Measurements from ENCODE around the gene TBKBP1.

TBKBP1 gene

GRCh38 chr17:47693731-47694580 lies at the start of gene TBKBP1:
Gene TBKBP1 (plus strand): TSS chr17:47694161. CDS start chr17:47696113, 1,952 bp downstream.
- peak; percentile 86 for DNase-seq (ENCODE audit: low spot score)

- DNase-seq (ENCODE audit: low spot score), result no peak
These were observed 49.6 kb upstream of the TBKBP1 start for GRCh38 chr17:47644324-47644723.

GRCh38 chr17:47649153-47649971 lies 44.6 kb upstream of the TBKBP1 start, which contains the start of gene KPNB1:
Gene KPNB1 (plus strand): TSS chr17:47649919. CDS start chr17:47650245, 326 bp downstream.
- DNase-seq (ENCODE audit: low spot score), result peak; percentile 88

GRCh38 chr17:47649972-47650524 lies 43.9 kb upstream of the TBKBP1 start:
- no peak for DNase-seq (ENCODE audit: low spot score)

- DNase-seq (ENCODE audit: low spot score), result peak; percentile 93
These were observed 43.1 kb upstream of the TBKBP1 start for GRCh38 chr17:47650525-47651522.

GRCh38 chr17:47651704-47652103 lies 42.3 kb upstream of the TBKBP1 start:
- DNase-seq (ENCODE audit: low spot score), result no peak

- DNase-seq (ENCODE audit: low spot score), result no peak
These were observed 41.4 kb upstream of the TBKBP1 start for GRCh38 chr17:47652570-47652969.

- no peak for DNase-seq (ENCODE audit: low spot score)
These were observed 40.5 kb upstream of the TBKBP1 start for GRCh38 chr17:47653442-47653841.

- no peak for DNase-seq (ENCODE audit: low spot score)
These were observed 39.0 kb upstream of the TBKBP1 start for GRCh38 chr17:47654991-47655390.

- DNase-seq (ENCODE audit: low spot score), result no peak
These were observed 33.9 kb upstream of the TBKBP1 start for GRCh38 chr17:47660064-47660492.

GRCh38 chr17:47663912-47664623 lies 29.9 kb upstream of the TBKBP1 start:
- DNase-seq (ENCODE audit: low spot score), result peak; percentile 69

GRCh38 chr17:47664624-47664941 lies 29.4 kb upstream of the TBKBP1 start:
- no peak for DNase-seq (ENCODE audit: low spot score)

GRCh38 chr17:47665655-47666054 lies 28.3 kb upstream of the TBKBP1 start:
- DNase-seq (ENCODE audit: low spot score), result no peak

GRCh38 chr17:47669081-47669480 lies 24.9 kb upstream of the TBKBP1 start:
- DNase-seq (ENCODE audit: low spot score), result no peak

- DNase-seq (ENCODE audit: low spot score), result no peak
These were observed 23.9 kb upstream of the TBKBP1 start for GRCh38 chr17:47670064-47670463.

GRCh38 chr17:47674499-47674898 lies 19.5 kb upstream of the TBKBP1 start:
- no peak for DNase-seq (ENCODE audit: low spot score)

GRCh38 chr17:47675380-47676198 lies 18.4 kb upstream of the TBKBP1 start:
- no peak for DNase-seq (ENCODE audit: low spot score)

- DNase-seq (ENCODE audit: low spot score), result no peak
These were observed 17.8 kb upstream of the TBKBP1 start for GRCh38 chr17:47676199-47676472.

- no peak for DNase-seq (ENCODE audit: low spot score)
These were observed 17.3 kb upstream of the TBKBP1 start for GRCh38 chr17:47676510-47677165.

GRCh38 chr17:47678196-47678595 lies 15.8 kb upstream of the TBKBP1 start:
- no peak for DNase-seq (ENCODE audit: low spot score)

Data from iPS-NIHi11 (cell line).